ENCODE data around the gene UPK3B. TPM values are rescaled to one million over a fixed set of nuclear protein-coding genes. Genes with fewer than 3 reads are reported as not detected.
"Not testable (repeated sequence)": the region's sequence is repeated elsewhere in the genome, so short reads cannot be mapped to it uniquely, and the experiment has no call there.

Gene UPK3B
- total RNA-seq, 1 donor from 2014 or later = 1.7 TPM

GRCh38 chr7:76513817-76514799, 3.8 kb downstream of the UPK3B start:
- no peak for DNase-seq

GRCh38 chr7:76514926-76515771, 4.8 kb downstream of the UPK3B start:
- no peak for DNase-seq

GRCh38 chr7:76515999-76516443, 5.7 kb downstream of the UPK3B start:
- no peak for DNase-seq

- not testable (repeated sequence) for DNase-seq
Measured at GRCh38 chr7:76516932-76517331, 6.6 kb downstream of the UPK3B start.

GRCh38 chr7:76526183-76526582, 15.8 kb downstream of the UPK3B start:
- DNase-seq = not testable (repeated sequence)

- not testable (repeated sequence) for DNase-seq
Measured at GRCh38 chr7:76531643-76532042, 21.3 kb downstream of the UPK3B start.

- DNase-seq = not testable (repeated sequence)
Measured at GRCh38 chr7:76543197-76543596, 32.8 kb downstream of the UPK3B start, which contains the start of gene SPDYE16. TSS of gene SPDYE16 (minus strand) at chr7:76543297. CDS start at chr7:76541459, 1,838 bp downstream.

- DNase-seq = peak; percentile 81
Measured at GRCh38 chr7:76549025-76549854, 38.9 kb downstream of the UPK3B start.

- not testable (repeated sequence) for DNase-seq
Measured at GRCh38 chr7:76549855-76550248, 39.5 kb downstream of the UPK3B start.

GRCh38 chr7:76551992-76552391, 41.6 kb downstream of the UPK3B start:
- not testable (repeated sequence) for DNase-seq

- not testable (repeated sequence) for DNase-seq
Measured at GRCh38 chr7:76559685-76560084, 49.3 kb downstream of the UPK3B start.

- DNase-seq = not testable (repeated sequence)
Measured at GRCh38 chr7:76560157-76560556, 49.8 kb downstream of the UPK3B start.

GRCh38 chr7:76561342-76561741, 51.0 kb downstream of the UPK3B start:
- not testable (repeated sequence) for DNase-seq

GRCh38 chr7:76565001-76565400, 54.6 kb downstream of the UPK3B start:
- not testable (repeated sequence) for DNase-seq

Small RNA genes lying within 50 kb of the gene (small RNA-seq; reads per million reads assigned to genes)
- gene RF00019 (ENCODE audit: low replicate concordance) = not detected

Other genes with a start within 250 kb of the UPK3B start
- gene HSPB1, start 207.9 kb upstream of the UPK3B start, total RNA-seq = 95.8 TPM
- 67.5 TPM for gene YWHAG, start 151.6 kb upstream of the UPK3B start, total RNA-seq
- gene SSC4D, start 100.9 kb upstream of the UPK3B start, total RNA-seq = 0.89 TPM
- 0.79 TPM for gene ZP3, start 85.6 kb upstream of the UPK3B start, total RNA-seq
- 10.3 TPM for gene DTX2, start 48.8 kb upstream of the UPK3B start, total RNA-seq
- 0.10 TPM for gene SPDYE16, start 32.7 kb downstream of the UPK3B start, total RNA-seq
- gene POMZP3, start 116.7 kb downstream of the UPK3B start, total RNA-seq = 3.7 TPM

Measured in skin of body (tissue), 3 donors.